H9 (cell line): Measurements from ENCODE around the gene NRROS. TPM values are rescaled to one million over a fixed set of nuclear protein-coding genes. Genes with fewer than 3 reads are reported as not detected.

Source experiments
- DNase-seq: peaks from one replicate; pipeline ENCODE4 v3.0.0-alpha.2; 2017
- H2AFZ ChIP-seq: one replicate; pipeline ENCODE4 v1.6.1; 2013; ENCODE audit warnings: mild to moderate bottlenecking, low read length, control low read depth, moderate library complexity
- H2AK5ac ChIP-seq: 2 replicates; pipeline ENCODE4 v1.6.1; 2013; ENCODE audit warnings: low read length, control low read depth, mixed read lengths; ENCODE audit not compliant: insufficient read length
- H2BK120ac ChIP-seq: one replicate; pipeline ENCODE4 v1.6.1; 2013; ENCODE audit warnings: low read depth, mild to moderate bottlenecking, low read length, control low read depth, inconsistent platforms; ENCODE audit not compliant: poor library complexity, severe bottlenecking
- H2BK12ac ChIP-seq: 2 replicates; pipeline ENCODE4 v1.6.1; 2013; ENCODE audit warnings: low read length, control low read depth, mixed read lengths, low read depth; ENCODE audit not compliant: insufficient read length
- H2BK15ac ChIP-seq: 2 replicates; pipeline ENCODE4 v1.6.1; 2013; ENCODE audit warnings: low read depth, low read length, control low read depth
- H2BK20ac ChIP-seq: one replicate; pipeline ENCODE4 v1.6.1; 2013; ENCODE audit warnings: low read depth, mild to moderate bottlenecking, low read length, control low read depth, inconsistent platforms; ENCODE audit not compliant: poor library complexity, severe bottlenecking
- H2BK5ac ChIP-seq: 2 replicates; pipeline ENCODE4 v1.6.1; 2013; ENCODE audit warnings: low read length, control low read depth, mixed read lengths; ENCODE audit not compliant: insufficient read length
- H3K14ac ChIP-seq: 2 replicates; pipeline ENCODE4 v1.6.1; 2013; ENCODE audit warnings: low read length, control low read depth; ENCODE audit not compliant: insufficient read depth
- H3K18ac ChIP-seq: 2 replicates; pipeline ENCODE4 v1.6.1; 2013; ENCODE audit warnings: low read depth, mild to moderate bottlenecking, mixed read lengths, low read length, control low read depth; ENCODE audit not compliant: insufficient read length
- H3K23ac ChIP-seq: 2 replicates; pipeline ENCODE4 v1.6.1; 2013; ENCODE audit warnings: low read length, control low read depth, mixed read lengths, low read depth; ENCODE audit not compliant: insufficient read length
- H3K23me2 ChIP-seq: 2 replicates; pipeline ENCODE4 v1.6.1; 2013; ENCODE audit warnings: low read depth, mild to moderate bottlenecking, mixed read lengths, low read length, control low read depth; ENCODE audit not compliant: insufficient read length, poor library complexity, severe bottlenecking
- H3K27ac ChIP-seq: 2 replicates; pipeline ENCODE4 v1.5.1; 2013; ENCODE audit warnings: low read length, control low read depth, mixed read lengths, low read depth; ENCODE audit not compliant: insufficient read length
- H3K27me3 ChIP-seq: 2 replicates; pipeline ENCODE4 v1.6.1; 2013; ENCODE audit warnings: low read length, control low read depth, inconsistent platforms; ENCODE audit not compliant: insufficient read depth
- H3K4ac ChIP-seq: 2 replicates; pipeline ENCODE4 v1.6.1; 2013; ENCODE audit warnings: low read depth, mild to moderate bottlenecking, control low read depth, inconsistent platforms, low read length, moderate library complexity
- H3K4me1 ChIP-seq: 2 replicates; pipeline ENCODE4 v1.6.1; 2013; ENCODE audit warnings: low read length, control low read depth, inconsistent platforms; ENCODE audit not compliant: insufficient read depth
- H3K4me2 ChIP-seq: 2 replicates; pipeline ENCODE4 v1.6.1; 2013; ENCODE audit warnings: low read length, control low read depth, mixed read lengths; ENCODE audit not compliant: insufficient read length, insufficient read depth
- H3K56ac ChIP-seq: 2 replicates; pipeline ENCODE4 v1.6.1; 2013; ENCODE audit warnings: low read depth, mild to moderate bottlenecking, mixed read lengths, low read length, control low read depth; ENCODE audit not compliant: insufficient read length
- H3K79me1 ChIP-seq: 2 replicates; pipeline ENCODE4 v1.6.1; 2013; ENCODE audit warnings: low read depth, mild to moderate bottlenecking, moderate library complexity, low read length, control low read depth, inconsistent platforms; ENCODE audit not compliant: insufficient read depth, poor library complexity, severe bottlenecking
- H3K79me2 ChIP-seq: 2 replicates; pipeline ENCODE4 v1.6.1; 2013; ENCODE audit warnings: low read length, control low read depth, inconsistent platforms; ENCODE audit not compliant: insufficient read depth
- H3K9ac ChIP-seq: 2 replicates; pipeline ENCODE4 v1.6.1; 2013; ENCODE audit warnings: low read length, control low read depth, mixed read lengths; ENCODE audit not compliant: insufficient read length; ENCODE audit errors: extremely low read depth
- H3K9me3 ChIP-seq: one replicate; pipeline ENCODE4 v1.6.1; 2013; ENCODE audit warnings: low read depth, low read length, inconsistent platforms; ENCODE audit not compliant: control insufficient read depth
- H3T11ph ChIP-seq: one replicate; pipeline ENCODE4 v1.6.1; 2013; ENCODE audit warnings: mild to moderate bottlenecking, low read length, control low read depth, inconsistent platforms
- H4K20me1 ChIP-seq: one replicate; pipeline ENCODE4 v1.6.1; 2013; ENCODE audit not compliant: control insufficient read depth, insufficient read length, insufficient read depth
- H4K5ac ChIP-seq: 2 replicates; pipeline ENCODE4 v1.6.1; 2013; ENCODE audit warnings: low read depth, mild to moderate bottlenecking, mixed read lengths, low read length, control low read depth; ENCODE audit not compliant: insufficient read length
- H4K8ac ChIP-seq: replicated peaks from 2 replicates; pipeline ENCODE4 v1.6.1; 2013; ENCODE audit warnings: low read length, control low read depth, mixed read lengths, low read depth; ENCODE audit not compliant: insufficient read length
- H4K91ac ChIP-seq: 2 replicates; pipeline ENCODE4 v1.6.1; 2013; ENCODE audit warnings: low read depth, mild to moderate bottlenecking, moderate library complexity, mixed read lengths, low read length, control low read depth; ENCODE audit not compliant: insufficient read length
- H3K27ac Mint-ChIP-seq, 3 experiments: 2 replicates in 2 of 3; 3 replicates in 1 of 3; pipeline ENCODE4 v1.8.0; 2020 to 2021; ENCODE audit warnings: mixed read lengths in 3 of 3, mild to moderate bottlenecking in 1 of 3, moderate library complexity in 1 of 3
- H3K27me3 Mint-ChIP-seq: 2 replicates; pipeline ENCODE4 v1.8.0; 2021; ENCODE audit warnings: low read depth, mild to moderate bottlenecking, moderate library complexity, mixed read lengths
- H3K36me3 Mint-ChIP-seq, 3 experiments: 2 replicates in 2 of 3; 3 replicates in 1 of 3; pipeline ENCODE4 v1.8.0; 2020 to 2021; ENCODE audit warnings: low read depth in 3 of 3, mixed read lengths in 3 of 3; ENCODE audit not compliant: insufficient read depth in 1 of 3
- H3K4me1 Mint-ChIP-seq, 2 experiments: 2 replicates each; pipeline ENCODE4 v1.8.0; 2020; ENCODE audit warnings: mixed read lengths in 2 of 2
- H3K4me3 Mint-ChIP-seq, 2 experiments: 2 replicates in 1 of 2; 3 replicates in 1 of 2; pipeline ENCODE4 v1.8.0; 2020 to 2021; ENCODE audit warnings: mild to moderate bottlenecking in 2 of 2, mixed read lengths in 2 of 2, moderate library complexity in 1 of 2
- H3K9me3 Mint-ChIP-seq, 2 experiments: 2 replicates in 1 of 2; 3 replicates in 1 of 2; pipeline ENCODE4 v1.8.0; 2020; ENCODE audit warnings: mild to moderate bottlenecking in 2 of 2, mixed read lengths in 2 of 2, moderate library complexity in 1 of 2
- WGBS: extraction: QIAGEN DNeasy Blood & Tissue Kit; methylation state at CpG from one replicate; pipeline ENCODE4 v1.1.7; 2013; ENCODE audit warnings: missing lambda C conversion rate, low lambda C conversion rate, mixed read lengths; ENCODE audit not compliant: insufficient read length; ENCODE audit errors: extremely low coverage; 5-methylcytosine and 5-hydroxymethylcytosine counted together
- total RNA-seq: library from RNA; stranded (reverse); gene quantifications from 2 replicates; pipeline ENCODE4 v1.2.1, GENCODE V29; 2021
- TF ChIP-seq, protein P1 (sequence below): fragments of 200-600 bp; sonication (generic); conservative IDR thresholded peaks from 3 replicates; pipeline ENCODE4 v1.8.0; 2021; ENCODE audit warnings: antibody characterized with exemption, mild to moderate bottlenecking

Gene NRROS
- total RNA-seq, 1 experiment from 2014 or later, result 4.0 TPM

DNA sequence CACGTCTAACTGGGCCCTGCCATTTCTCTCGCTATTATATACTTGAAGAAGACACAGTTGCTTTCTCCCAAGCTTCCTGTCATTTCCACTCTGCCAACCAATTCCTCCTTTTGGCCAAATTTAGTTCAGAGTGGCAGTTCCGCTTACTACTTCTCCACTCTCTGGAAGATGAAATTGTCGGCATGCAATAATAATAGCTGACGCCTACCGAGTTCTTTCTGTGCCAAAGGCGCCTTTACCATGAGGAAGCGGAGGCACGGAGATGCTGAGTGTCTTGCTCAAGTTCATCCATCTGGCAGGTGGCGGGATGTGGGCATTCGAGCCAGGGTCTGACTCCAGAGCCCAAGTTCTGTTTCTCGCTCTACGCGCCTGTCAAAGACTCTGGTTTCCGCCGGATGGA lies 14.6 kb upstream of the NRROS start:
- no peak for DNase-seq
- H3K4me2 ChIP-seq, result no peak overlapping the region
- H3K4ac ChIP-seq, result no peak overlapping the region
- no peak overlapping the region for H4K8ac ChIP-seq
- H3K9me3 Mint-ChIP-seq, result no peaks in the 10 kb centered on the region
- H2BK120ac ChIP-seq, result no peak overlapping the region
- no peak overlapping the region for H3K27ac ChIP-seq
- H3T11ph ChIP-seq, result no peak overlapping the region
- no peaks in the 10 kb centered on the region for H3K27me3 ChIP-seq
- H3K14ac ChIP-seq, result no peak overlapping the region
- no peaks in the 10 kb centered on the region for H3K79me2 ChIP-seq
- no peak overlapping the region for H3K4me3 Mint-ChIP-seq
- no peak overlapping the region for H4K5ac ChIP-seq
- H3K4me1 ChIP-seq, result no peaks in the 10 kb centered on the region
- H2AFZ ChIP-seq, result no peak overlapping the region
- no peak overlapping the region for H4K91ac ChIP-seq
- no peak overlapping the region for H3K56ac ChIP-seq
- no peak overlapping the region for H3K27ac Mint-ChIP-seq
- H3K9ac ChIP-seq, result no peak overlapping the region
- H2BK15ac ChIP-seq, result no peak overlapping the region
- H2BK5ac ChIP-seq, result no peak overlapping the region
- H3K79me1 ChIP-seq, result no peaks in the 10 kb centered on the region
- H4K20me1 ChIP-seq, result no peaks in the 10 kb centered on the region
- no CpG with 5 or more reads among the region's 16 CpGs for WGBS
- H3K23ac ChIP-seq, result no peak overlapping the region
- H2BK20ac ChIP-seq, result no peak overlapping the region
- H3K36me3 Mint-ChIP-seq, result no peaks in the 10 kb centered on the region
- H3K4me1 Mint-ChIP-seq, result peaks cover 19 to 22% of the 10 kb centered on the region in 2 experiments
- TF ChIP-seq, protein P1, sequence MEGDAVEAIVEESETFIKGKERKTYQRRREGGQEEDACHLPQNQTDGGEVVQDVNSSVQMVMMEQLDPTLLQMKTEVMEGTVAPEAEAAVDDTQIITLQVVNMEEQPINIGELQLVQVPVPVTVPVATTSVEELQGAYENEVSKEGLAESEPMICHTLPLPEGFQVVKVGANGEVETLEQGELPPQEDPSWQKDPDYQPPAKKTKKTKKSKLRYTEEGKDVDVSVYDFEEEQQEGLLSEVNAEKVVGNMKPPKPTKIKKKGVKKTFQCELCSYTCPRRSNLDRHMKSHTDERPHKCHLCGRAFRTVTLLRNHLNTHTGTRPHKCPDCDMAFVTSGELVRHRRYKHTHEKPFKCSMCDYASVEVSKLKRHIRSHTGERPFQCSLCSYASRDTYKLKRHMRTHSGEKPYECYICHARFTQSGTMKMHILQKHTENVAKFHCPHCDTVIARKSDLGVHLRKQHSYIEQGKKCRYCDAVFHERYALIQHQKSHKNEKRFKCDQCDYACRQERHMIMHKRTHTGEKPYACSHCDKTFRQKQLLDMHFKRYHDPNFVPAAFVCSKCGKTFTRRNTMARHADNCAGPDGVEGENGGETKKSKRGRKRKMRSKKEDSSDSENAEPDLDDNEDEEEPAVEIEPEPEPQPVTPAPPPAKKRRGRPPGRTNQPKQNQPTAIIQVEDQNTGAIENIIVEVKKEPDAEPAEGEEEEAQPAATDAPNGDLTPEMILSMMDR, result no peak
- H3K18ac ChIP-seq, result no peak overlapping the region
- H3K27me3 Mint-ChIP-seq, result no peaks in the 10 kb centered on the region
- H3K9me3 ChIP-seq, result no peaks in the 10 kb centered on the region
- no peak overlapping the region for H2BK12ac ChIP-seq
- no peak overlapping the region for H2AK5ac ChIP-seq
- no peaks in the 10 kb centered on the region for H3K23me2 ChIP-seq
